ENCODE data around the gene KRTAP12-4. TPM values are rescaled to one million over a fixed set of nuclear protein-coding genes. Genes with fewer than 3 reads are reported as not detected.
"Not testable (repeated sequence)": the region's sequence is repeated elsewhere in the genome, so short reads cannot be mapped to it uniquely, and the experiment has no call there.

Gene KRTAP12-4
- total RNA-seq, 1 donor from 2014 or later: not detected

DNA sequence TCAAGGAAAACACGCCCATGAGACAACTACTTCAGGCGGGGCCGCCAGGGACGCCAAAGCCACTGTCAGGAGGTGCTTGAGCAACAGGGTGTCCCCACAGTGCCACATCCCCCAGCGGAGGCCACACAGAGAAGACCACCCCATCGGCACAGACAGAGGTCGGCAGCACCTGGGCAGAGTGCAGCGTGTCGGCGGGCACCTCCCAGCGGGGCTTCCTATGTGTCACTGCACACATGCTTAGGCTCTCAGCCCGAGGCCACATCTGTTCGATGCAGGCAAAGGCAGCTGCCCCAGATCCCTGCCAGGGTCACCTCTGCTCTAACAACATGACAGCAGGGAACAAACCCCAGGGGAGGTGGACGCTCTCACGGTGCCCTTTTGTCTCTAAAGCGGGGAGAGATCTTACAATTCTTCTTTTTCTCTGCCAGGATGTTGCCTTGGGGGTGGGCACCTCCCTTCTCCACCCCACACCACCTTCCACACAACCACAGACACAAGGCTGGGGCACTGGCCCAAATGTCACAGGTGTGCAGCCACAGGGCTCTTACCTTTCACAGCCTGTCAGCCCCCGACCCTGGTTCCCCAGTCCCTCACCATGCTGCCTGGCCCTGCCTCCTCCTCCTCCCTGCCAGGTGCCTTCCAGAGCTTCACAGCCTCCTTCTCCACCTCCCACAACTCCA is 38.4 kb downstream of the KRTAP12-4 start:
- ATAC-seq: no peak
- no peak for DNase-seq
- intact Hi-C loops (cut with micrococcal nuclease): no loop called here

DNA sequence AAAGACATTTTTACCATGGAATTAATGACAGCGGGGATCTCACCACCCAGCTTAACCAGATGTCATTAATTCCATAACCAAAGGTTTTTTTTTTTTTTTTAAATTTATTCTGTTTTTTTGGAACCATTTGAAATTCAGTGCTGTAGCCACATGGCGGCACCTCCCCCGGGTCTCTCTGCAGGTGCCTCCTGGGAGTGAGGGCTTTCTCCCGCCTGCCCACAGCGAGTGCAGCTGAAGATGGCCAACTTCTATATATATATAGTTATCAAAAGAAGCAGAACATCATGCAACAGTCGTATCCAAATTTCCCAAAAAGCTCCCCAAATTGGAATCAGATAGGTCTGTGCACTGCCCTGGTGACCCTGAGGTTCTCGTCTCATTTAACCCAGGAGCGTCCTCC is 39.0 kb downstream of the KRTAP12-4 start:
- DNase-seq (no peak), ATAC-seq (no peak)
- intact Hi-C loops (cut with micrococcal nuclease): no loop called here

DNA sequence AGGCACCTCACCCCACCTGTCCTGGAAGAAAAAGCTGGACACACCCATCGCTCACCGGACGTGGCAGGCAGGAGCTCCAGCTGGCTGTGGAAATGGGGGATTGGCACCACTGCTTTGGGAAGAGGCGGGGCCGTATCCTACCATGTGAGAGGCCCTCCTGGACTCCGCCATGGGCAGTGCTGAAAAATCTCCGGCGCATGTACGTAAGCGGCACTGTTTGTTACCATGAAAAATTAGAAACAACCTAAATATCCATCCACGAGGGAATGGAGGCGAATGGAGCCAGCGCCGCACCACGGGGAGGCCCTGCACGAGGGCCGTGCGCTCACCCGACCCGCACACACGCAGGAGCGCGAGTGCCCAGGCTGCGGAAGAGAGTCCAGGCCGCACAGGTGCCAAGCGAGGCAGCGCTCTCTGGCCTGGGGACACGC is 39.5 kb downstream of the KRTAP12-4 start:
- intact Hi-C loops (cut with micrococcal nuclease): no loop called here
- ATAC-seq (no peak), DNase-seq (no peak)

DNA sequence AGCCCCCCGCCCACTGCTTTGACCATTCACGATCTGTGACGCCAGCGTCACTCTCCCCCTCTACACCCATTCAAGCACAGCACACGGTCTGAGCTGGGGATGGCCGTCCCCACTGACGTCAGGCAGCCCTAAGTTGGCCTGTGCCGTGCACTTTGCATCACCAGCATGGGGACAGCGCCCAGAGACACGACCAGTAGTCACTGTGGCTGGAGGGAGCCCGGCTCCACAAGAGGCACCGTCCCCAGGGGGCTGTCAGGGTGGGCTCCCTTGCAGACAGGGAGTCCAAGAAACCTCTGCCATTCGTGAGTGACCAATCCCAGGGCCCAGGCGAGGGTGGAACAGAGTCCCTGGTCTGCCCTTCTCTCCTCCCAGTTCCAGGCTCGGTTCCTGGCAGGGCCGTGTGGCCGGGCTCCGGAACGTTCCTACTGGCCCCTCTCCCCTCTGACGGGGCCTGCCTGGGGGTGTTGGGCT is 40.3 kb downstream of the KRTAP12-4 start:
- ATAC-seq: no peak
- intact Hi-C loops (cut with micrococcal nuclease): no loop called here
- DNase-seq: no peak

DNA sequence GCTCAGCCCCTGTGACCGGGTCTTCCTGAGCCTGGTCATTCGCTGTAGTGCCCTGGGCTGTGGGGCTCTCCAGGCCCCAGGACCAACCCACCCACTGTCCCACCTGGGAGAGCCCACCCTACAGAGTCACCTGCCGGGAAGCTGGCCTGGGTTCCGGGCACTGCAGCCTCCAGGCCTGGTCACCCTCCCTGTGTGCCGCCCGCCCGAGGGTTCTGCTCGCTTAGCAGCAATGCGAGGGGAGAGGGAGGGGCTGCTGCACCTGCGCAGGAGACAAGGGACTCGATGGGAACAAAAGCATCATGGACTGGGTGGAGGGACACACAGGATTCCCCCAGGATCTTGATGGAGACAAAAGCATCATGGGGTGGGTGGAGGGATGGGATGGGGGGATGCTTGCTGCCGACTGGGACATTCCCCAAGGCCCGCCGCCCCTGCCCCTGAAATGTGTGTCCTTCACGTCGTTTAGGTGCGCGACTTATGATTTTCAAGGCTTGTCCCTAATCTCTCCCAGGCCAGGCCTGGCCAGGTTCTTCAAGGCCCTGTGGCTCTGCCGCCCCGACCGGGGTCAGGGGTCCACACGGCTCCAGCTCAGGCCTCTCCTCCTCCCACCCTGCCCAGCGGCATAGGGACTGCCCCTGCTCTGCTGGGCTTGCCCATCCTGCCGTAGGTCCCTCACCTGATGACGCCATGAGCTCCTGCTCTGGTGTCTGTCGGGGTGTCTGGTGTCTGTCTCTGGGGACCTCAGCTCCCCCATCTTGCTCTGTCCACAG is 40.9 kb downstream of the KRTAP12-4 start:
- intact Hi-C loops (cut with micrococcal nuclease): no loop called here
- ATAC-seq: no peak

DNA sequence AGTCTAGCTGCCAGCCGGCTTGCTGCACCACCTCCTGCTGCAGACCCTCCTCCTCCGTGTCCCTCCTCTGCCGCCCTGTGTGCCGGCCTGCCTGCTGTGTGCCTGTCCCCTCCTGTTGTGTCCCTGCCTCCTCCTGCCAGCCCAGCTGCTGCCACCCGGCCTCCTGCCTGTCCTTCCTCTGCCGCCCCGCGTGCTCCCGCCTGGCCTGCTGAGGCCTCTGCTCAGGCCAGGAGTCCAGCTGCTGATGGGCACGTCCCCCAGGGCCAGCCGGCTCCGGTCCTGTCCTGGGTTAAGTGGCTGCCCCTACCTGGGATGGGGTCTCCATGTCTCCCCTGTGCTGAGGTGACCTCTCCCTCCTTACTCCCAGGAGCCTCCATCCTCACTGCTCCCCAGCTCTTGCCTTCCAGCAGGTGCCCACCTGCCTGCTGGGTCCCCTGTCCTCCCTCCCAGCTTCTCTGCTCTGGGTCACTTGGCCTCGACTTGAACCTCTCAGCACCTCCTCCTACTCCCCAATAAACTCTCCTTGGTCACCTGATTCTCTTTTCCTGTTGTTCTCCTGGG is 41.7 kb downstream of the KRTAP12-4 start:
- ATAC-seq (no peak), DNase-seq (no peak)
- intact Hi-C loops (cut with micrococcal nuclease): no loop called here

More for the DNA sequence above, 40.9 kb downstream of the KRTAP12-4 start:
- DNase-seq: no peak

DNA sequence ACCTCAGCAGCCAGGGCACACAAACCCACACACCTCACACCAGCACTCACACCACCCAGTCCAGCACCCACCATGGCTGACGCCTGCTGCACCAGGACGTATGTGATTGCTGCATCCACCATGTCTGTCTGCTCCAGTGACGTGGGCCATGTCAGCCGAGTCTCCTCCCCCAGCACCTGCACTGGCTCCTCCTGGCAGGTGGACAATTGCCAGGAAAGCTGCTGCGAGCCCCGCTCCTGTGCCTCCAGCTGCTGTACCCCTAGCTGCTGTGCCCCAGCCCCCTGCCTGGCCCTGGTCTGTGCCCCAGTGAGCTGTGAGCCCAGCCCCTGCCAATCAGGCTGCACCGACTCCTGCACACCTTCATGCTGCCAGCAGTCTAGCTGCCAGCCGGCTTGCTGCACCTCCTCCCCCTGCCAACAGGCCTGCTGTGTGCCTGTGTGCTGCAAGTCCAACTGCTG is 42.4 kb downstream of the KRTAP12-4 start, which contains the start of gene KRTAP10-8:
Gene KRTAP10-8 (plus strand): TSS at position 51 of the 458 bp plus-strand sequence. CDS start 22 bp downstream, at position 73.
- no peak for DNase-seq
- intact Hi-C loops (cut with micrococcal nuclease): no loop called here
- no peak for ATAC-seq

DNA sequence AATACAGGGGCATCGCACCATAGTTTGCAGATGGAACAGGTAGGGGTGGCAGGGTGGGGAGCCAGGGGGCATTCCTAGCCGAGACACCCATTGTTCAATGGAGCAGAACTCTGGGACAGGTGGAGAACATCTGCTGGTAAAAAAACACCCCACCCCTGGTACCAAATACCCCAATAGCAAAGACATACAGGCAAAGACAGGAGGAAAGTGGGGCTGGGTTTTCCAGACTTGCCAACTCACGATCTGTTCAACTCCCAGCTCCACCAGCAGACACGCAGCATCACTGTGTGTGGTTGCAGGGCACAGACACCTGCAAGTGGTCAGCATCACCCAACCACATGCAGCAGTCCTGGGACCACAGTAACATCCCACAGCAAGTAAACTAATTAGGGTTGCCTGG is 42.9 kb downstream of the KRTAP12-4 start:
- no peak for DNase-seq
- ATAC-seq: no peak
- intact Hi-C loops (cut with micrococcal nuclease): no loop called here

DNA sequence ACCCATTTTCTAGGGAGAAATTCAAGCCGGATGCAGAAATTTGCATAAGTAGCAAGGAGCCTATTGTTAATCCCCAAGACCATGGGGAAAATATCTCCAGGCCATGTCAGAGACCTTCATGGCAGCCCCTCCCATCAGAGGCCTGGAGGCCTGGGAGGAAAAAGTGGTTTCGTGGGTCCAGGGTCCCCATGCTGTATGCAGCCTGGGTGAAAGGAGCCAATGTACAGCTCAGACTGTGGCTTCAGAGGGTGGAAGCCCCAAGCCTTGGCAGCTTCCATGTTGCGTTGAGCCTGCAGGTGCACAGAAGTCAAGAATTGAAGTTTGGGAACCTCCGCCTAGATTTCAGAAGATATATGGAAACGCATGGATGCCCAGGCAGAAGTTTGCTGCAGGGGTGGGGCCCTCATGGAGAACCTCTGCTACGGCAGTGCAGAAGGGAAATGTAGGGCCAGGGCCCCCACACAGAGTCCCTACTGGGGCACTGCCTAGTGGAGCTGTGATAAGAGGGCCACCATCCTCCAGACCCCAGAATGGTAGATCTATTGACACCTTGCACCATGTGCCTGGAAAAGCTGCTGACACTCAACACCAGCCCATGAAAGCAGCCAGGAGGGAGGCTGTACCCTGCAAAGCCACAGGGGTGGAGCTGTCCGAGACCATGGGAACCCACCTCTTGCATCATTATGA is 44.2 kb downstream of the KRTAP12-4 start:
- intact Hi-C loops (cut with micrococcal nuclease); DNase-seq; ATAC-seq: not testable (repeated sequence)

DNA sequence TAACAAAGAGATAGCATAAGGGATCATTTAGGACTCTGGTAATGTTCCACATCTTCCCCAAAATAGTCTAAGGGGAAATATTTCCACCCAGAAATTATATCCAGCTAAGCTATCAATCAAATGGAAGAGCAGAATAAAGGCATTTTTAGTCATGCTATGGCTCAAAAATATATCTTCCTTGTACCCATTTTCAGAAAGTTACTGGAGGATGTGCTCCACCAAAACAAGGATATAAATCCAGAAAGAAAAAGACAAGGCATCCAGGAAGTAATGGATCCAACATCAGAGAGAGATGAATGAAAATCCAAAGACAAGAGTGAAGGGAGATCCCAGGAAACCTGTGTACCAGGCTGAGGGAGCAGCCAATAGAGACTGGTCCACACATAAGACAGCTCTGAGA is 45.3 kb downstream of the KRTAP12-4 start:
- DNase-seq: no peak
- ATAC-seq: no peak
- intact Hi-C loops (cut with micrococcal nuclease): no loop called here

DNA sequence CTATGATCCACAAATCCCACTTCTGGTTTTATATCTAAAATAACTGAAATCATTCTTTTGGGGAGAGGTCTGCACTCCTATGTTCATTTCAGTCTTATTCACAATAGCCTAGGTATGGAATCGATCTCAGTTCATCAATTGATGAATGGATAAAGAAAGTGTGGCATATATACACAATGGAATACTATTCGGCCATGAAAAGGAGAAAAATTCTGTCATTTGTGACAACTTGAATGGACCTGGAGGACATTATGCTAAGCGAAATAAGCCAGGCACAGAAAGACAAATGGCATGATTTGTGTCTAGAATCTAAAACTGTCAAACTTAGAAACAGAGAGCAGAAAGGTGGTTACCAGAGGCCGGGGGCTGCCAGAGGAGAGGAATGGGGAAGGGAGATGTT is 48.0 kb downstream of the KRTAP12-4 start:
- DNase-seq (no peak), ATAC-seq (no peak)
- intact Hi-C loops (cut with micrococcal nuclease): no loop called here

Other genes starting within 250 kb of the KRTAP12-4 start
- 2.1 TPM for gene LRRC3, start 199.1 kb downstream of the KRTAP12-4 start, total RNA-seq
- not detected for gene KRTAP10-1, start 114.5 kb downstream of the KRTAP12-4 start, total RNA-seq
- gene KRTAP10-2, start 103.2 kb downstream of the KRTAP12-4 start, total RNA-seq: not detected
- not detected for gene KRTAP10-3, start 95.9 kb downstream of the KRTAP12-4 start, total RNA-seq
- not detected for gene KRTAP10-4, start 80.9 kb downstream of the KRTAP12-4 start, total RNA-seq
- not detected for gene KRTAP10-5, start 74.1 kb downstream of the KRTAP12-4 start, total RNA-seq
- not detected for gene KRTAP10-6, start 62.2 kb downstream of the KRTAP12-4 start, total RNA-seq
- not detected for gene KRTAP10-7, start 54.1 kb downstream of the KRTAP12-4 start, total RNA-seq
- gene KRTAP10-8, start 42.6 kb downstream of the KRTAP12-4 start, total RNA-seq: not detected
- not detected for gene KRTAP10-9, start 27.6 kb downstream of the KRTAP12-4 start, total RNA-seq
- gene KRTAP10-10, start 17.3 kb downstream of the KRTAP12-4 start, total RNA-seq: not detected
- gene KRTAP10-11, start 8.2 kb downstream of the KRTAP12-4 start, total RNA-seq: not detected
- gene KRTAP12-3, start 3.3 kb upstream of the KRTAP12-4 start, total RNA-seq: not detected
- not detected for gene KRTAP12-2, start 12.3 kb upstream of the KRTAP12-4 start, total RNA-seq
- gene KRTAP12-1, start 27.5 kb upstream of the KRTAP12-4 start, total RNA-seq: not detected
- gene KRTAP10-12, start 42.5 kb upstream of the KRTAP12-4 start, total RNA-seq: not detected
- 2.7 TPM for gene TSPEAR, start 56.9 kb upstream of the KRTAP12-4 start, total RNA-seq
- gene UBE2G2, start 147.2 kb upstream of the KRTAP12-4 start, total RNA-seq: 70.0 TPM
- 72.2 TPM for gene SUMO3, start 163.4 kb upstream of the KRTAP12-4 start, total RNA-seq
- gene PTTG1IP, start 219.0 kb upstream of the KRTAP12-4 start, total RNA-seq: 143 TPM